GM21737 (cell line): Measurements from ENCODE around the gene ADAT1.
"Not testable (repeated sequence)": the region's sequence is repeated elsewhere in the genome, so short reads cannot be mapped to it uniquely, and the experiment has no call there.

Experiments used
- ATAC-seq: cut with Tn5 transposase; IDR thresholded peaks from one replicate; pipeline ENCODE4 v1.9.1; 2021; ENCODE audit warnings: mild to moderate bottlenecking, moderate library complexity; ENCODE audit not compliant: unreplicated experiment

Gene ADAT1

DNA sequence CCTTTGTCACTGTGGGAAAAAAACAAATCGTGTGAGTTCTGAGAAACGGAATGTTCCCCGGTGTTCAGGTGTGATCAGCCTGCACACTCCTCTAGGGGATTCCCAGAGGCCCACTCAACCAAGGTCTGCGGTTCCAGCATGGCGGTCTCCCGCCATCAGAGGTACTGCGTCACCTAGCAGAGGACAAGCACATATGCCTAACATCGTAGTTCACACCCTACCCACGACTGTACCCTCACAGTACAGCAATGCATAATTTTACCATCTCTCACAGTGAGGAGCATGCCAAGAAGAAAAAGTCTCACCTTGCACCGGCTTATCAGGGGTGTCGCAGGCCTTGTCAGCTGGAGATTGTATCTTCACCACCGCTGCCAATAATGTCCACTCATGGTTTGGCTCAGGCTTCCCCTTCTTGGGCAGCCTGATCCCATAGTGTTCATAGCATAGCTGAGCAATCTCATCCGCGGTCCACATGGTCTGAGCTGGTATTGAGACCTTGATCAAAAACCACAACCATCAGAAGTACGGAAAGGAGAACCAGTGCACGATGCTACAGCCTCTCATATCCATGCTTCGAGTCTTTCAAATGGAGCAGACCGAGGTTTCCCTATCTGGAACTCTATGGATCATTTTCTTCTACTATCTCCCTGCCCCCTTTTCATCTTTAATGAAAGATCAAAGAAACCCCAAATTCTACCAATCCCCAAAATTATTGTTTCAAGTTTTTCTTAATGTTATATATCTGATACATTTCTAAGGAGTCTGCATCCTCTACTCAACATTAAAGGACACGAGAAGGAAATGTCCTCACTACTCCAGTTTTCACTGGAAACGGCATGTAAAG, 2.5 kb downstream of the ADAT1 start:
- no peak for ATAC-seq

DNA sequence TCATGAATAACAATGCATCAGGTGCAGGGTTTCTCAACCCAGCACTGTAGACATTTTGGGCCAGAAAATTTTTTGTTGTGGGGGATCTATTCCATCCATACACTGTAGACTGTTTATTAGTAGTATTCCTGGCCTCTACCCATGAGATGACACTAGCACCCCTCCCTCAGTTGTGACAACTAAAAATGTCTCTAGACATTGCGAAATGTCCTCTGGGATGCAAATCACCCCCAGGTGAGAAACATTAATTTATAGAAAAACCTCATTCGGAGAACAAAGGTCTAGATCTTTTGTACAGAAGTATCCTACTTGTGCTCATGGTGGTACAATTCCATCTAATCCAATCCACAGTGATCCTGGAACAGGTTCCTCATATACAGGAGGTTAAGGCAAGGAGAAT, 4.3 kb downstream of the ADAT1 start:
- ATAC-seq, result no peak

DNA sequence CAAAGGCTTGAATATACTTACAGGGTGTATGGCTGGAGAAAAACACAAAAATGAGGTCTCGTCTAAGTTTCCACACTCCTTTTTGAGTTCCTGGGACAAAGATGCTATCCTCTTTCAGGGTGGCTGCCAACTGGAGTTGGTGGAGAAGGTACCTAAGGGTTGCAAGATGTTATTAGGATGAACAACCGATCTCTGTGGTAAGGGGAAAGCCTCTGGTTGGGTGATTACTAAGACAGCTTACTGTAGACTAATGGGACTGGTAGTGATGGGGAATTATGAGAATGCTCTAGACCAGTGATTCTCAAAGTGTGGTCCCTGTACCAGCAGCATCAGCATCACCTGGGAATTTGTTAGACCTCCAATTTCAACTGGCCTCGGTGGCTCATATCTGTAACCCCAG, 6.0 kb downstream of the ADAT1 start:
- ATAC-seq, result no peak

DNA sequence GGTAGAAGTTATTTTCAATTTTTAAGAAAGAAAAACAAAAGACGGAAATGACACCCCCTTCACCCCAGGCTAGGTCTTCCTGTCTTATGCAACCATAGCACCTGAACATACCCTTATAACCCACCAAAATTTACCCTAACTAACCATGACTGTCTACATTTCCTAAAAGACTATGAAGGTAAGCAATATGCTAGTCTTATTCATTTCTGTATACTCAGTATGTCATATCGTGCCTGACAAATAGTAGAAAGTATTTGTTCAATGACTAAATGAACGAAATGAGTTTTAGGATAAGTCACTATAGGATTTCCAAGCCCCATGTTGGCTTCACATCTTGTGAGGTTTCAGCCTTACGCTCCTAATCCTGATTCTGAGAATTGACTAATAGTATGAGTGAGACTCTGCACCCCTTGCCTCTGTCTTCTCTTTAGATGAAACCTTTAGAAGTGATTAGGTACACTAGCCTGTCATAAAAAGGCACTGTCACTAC, 6.5 kb downstream of the ADAT1 start:
- ATAC-seq, result no peak

DNA sequence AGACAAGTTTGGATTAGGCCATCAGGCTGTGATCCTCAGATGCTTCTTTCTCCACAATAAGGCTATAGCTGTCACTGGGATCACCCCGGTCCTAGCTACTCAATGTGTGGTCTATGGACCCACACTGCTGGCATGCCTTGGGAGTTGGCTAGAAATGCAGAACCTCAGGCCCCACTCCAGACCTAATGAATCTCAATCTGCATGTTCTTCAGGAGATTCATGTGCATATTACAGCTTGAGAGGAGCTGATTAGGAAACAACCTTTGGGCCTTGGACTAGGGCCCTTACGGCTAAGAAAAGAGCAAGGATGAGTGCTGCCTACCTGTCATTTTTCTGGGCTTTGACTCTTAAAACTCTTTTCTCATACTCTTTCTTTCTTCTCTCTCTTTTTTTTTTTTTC, 7.5 kb downstream of the ADAT1 start:
- ATAC-seq, result no peak

DNA sequence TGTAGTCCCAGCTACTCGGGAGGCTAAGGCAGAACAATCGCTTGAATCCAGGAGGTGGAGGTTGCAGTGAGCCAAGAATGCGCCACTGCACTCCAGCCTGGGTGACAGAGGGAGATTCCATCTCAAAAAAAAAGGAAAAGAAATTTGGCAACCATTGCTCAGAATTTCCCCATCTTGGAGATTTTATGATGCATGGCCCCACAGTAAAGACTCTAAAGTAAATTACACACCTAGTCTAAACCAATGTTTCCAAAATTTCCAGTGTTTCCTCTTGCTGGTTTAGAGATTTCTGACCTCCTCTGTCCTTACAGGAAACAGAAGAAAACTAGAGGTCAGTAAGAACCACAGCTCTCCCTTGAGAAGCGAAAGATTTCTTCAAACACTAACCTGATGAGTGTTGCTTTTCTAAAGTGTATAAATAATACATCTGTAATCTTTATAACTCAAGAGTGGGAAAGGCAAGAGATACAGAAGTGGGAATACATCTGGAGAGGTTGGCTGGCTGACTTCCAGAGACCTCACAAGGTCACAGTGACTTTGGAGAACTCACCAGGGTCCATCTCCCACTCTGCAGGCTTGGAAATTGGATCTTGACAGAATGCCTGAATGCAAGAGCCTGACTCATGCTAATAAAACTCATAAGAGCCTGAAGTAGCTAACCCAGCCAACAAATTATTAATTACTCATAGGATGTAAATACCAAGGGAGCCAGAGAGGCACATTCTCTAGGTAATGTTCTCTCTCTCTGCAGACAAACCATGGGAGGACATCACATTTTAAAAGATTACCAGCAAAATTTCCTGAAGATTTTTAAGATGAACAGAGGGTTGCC, 8.8 kb downstream of the ADAT1 start:
- no peak for ATAC-seq

DNA sequence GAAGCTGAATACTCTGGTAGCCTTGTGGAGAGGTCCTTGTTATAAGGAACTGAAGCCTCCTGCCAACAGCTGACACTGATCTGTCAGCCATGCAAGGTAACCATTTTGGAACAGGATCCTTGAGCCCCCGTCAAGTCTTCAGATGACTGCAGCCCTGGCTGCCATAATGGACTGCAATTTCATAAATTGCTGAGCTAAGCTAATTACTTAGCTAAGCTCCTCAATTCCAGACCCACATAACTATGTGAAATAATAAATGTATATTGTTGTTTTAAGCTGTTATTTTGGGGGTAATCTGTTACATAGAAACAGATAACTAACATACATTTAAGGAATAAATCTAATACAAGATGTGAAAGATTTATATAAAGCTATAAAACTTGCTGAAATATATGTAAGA, 16.6 kb downstream of the ADAT1 start:
- ATAC-seq, result no peak

DNA sequence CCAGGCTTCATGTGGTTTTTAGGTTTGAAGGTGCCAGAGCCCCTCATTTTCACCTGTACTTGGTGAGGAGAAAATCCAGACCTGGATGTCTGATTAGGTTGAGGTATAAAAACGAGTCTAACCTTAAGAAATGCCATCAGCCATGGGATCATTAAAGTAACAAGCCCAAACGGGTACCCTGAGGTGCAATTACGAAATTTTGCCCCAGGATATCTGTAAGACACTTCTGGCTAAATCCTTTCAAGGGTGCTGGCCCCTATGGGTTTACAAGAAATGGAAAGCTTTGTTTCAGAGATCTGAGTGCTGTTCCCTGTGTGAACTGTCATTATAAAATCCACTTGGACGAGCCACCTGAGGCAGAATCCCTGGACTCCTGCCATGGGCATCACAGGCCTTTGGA, 19.8 kb downstream of the ADAT1 start:
- no peak for ATAC-seq

DNA sequence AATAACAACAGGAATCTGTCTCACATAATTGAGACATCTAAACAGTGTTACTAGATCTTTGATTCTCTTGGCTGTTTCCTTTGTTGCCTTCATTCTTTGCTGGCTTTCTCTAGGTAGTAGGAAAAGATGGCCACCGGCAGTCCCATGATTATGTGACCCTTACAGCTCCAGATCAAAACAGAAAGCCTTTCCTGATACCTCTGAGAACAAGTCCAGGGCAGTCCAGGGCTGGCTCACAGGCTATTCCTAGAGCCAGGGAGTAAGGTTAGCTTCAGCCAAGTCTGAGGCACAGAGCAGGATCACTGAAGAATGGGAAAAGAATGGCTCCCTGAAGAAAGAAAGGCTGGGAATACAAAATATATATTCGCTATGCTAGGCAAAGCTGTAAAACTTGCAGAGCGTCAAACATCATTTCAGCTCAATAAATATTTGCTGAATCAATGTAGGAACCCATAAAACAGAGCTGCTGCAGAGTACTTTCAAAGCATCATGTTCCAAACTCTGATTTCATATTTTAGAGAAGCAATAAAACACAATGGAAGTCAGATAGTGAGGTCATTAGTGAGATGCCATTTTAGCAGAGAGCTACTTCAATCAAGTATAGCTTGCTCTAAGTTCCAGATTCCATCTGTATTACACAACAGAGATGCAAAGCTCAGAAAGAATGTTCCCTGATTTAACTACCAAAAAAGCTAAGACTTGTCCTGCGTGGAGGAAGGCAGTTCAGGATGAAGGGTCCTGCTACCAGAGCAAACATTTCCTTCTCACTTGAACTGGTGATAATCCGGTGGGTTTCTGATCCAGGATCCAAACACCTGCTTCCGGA, 23.4 kb downstream of the ADAT1 start:
- no peak for ATAC-seq

DNA sequence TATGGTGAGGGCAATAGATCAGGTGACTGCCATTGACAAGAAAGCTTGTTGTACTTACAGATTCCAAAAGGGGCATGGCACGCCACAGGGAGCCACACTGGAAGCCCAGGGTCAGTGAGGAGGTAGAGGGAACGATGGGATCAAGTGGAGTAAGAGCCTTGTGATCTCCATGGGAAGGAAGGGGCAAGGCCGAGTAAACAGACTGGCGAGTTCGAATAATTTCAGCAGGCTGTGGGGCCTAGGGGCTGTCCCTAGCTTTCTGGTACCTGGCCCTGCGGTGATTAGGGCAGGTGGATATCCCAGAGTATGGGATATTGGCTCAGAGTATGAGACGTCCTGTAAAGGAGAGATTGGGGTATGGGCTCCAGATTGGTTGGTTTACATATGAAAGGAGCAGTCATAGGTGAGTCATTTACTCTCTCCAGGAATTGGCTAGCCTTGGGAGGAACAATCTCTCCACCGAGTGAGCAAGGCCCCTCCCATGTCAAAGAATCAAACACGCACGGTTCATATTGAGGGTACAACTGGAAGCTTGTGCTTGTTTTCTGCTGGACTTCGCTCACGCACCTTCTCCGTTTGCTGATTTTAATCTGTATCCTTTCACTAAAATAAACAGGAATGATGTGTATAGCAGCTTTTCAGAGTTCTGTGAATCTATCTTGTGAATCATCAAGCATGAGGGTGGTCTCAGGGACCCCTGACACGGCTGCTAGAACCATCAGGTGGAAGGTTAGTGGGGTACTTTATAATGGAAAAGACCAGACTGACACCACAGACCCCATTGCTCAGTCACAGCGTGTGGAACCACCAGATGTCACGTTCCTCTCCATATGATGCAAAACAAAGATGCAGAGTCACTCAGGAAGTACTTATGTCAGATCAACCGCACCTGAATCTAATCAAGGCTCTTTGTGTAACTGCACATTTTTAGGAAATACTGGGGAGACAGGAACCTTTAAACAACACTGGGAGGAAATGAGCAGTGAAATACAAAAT, 29.0 kb downstream of the ADAT1 start:
- ATAC-seq, result no peak

DNA sequence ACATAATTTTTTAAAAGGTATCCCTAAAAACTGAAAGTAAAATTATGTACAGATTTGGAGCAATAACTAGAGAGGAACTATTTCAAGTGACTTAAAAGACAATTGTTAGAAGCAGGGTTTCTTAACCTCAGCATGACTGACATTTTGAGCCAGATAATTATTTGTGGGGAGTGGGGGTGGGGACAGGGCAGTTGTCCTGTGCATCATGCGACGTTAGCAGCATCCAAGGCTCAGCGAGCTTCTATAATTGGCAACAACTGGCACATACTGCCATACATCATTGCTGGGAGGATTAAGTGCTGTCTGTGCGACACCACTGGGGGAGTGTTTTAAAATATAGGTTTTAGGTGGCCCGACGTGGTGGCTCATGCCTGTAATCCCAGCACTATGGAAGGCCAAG, 29.8 kb downstream of the ADAT1 start:
- ATAC-seq, result no peak

DNA sequence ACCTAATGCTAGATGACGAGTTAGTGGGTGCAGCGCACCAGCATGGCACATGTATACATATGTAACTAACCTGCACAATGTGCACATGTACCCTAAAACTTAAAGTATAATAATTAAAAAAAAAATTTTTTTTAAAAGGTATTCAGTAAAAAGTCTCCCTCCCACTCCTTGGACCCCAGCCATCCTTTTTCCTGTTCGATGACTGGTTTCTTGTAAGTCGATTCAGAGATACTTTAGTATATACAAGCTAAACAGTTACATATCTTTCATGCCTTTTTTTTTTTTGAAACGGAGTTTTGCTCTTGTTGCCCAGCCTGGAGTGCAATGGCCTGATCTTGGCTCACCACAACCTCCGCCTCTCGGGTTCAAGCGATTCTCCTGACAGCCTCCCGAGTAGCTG, 31.2 kb downstream of the ADAT1 start:
- not testable (repeated sequence) for ATAC-seq

DNA sequence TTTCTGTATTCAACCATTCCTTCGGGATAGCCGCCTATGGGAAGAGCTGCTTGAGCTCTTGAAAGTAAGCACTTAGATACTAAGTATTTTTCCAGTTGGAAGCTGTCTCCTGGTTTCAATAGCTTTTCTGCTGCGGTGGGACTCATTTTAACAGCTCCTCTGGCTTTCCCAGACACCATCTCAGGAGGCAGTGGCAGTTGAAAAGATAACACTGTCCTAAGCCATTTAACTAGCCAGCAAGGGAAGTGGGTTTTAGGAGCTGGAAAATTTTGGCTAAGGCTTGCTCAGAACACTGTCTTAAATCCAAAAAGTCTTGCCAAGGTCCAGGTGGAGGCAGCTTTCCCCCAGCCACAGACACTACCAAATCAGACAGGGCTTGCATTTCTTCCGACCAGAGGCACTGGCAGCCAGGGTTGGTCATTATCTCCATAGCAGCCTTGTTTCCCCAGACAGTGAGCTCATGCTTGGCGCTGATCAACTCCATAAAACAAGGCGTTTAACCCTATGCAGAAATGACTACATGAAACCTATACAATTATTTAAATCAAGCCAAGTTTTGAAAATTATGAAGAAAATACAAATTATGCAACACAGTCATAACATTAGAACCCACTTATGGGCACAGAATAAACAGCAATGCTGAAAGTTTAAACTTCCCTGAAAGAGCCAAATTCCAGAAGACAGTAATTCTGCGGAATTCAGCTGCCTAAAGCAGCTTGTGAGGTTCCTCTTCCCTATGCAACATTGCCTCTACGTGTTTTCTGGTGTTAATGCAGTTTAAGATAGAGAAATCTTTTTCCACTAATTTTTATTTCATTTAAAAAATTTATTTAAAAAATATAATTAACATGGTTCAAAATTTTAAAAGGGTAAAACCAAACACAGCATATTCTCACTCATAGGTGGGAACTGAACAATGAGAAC, 31.9 kb downstream of the ADAT1 start:
- no peak for ATAC-seq

DNA sequence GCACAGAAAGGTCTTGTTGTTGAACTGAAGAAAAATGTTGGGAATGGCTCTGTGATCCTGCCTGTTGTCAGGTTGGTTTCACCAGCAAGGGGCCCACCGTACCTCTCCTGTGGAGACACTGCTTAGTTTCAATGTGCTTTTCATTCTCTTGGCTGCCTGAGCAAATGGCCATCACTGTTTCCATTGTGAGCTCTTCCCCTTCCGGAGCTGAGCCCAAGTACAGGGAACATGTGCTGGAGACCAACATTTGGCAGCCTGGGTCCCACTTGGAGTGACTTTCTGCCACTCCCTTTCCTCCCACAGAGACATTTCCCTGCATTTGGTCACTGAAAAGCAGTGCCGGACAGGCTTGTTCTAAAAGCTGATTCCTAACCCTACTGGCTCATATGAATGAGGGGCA, 33.8 kb downstream of the ADAT1 start:
- no peak for ATAC-seq

DNA sequence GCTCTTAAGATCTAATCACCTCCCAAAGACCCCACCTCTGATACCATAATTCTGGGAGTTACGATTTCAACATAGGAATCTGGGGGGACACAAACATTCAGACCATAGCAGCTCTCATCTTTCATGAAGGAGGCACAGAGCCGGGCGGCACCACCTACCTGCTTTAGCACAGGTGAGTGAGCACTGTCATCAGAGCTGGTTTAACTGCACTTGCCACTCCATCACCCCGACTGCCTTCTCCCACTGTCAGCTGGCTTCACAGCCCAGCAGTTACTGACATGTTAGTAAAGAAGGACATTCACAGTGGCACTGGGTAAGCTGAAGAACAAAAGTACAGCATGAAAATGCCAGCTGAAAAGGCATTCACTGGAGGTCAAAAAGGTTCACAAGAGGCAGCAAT, 34.4 kb downstream of the ADAT1 start:
- no peak for ATAC-seq

DNA sequence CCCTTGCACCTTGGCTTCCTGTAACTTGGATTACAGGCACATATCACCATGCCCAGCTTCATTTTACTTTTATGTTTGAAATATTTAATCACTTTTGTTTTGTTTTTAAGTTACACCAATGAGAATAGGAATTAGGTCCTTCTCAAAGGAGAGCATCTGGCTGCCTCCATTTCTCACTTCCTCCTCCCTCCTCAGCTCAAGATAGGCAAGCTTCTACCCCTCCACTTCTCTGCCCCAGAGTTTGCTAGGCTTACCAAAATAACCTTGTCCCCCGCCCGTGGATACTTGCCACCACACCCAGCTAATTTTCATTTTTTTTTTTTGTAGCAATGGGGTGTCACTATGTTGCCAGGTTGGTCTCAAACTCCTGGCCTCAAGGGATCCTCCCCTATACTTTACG, 39.0 kb downstream of the ADAT1 start:
- no peak for ATAC-seq

DNA sequence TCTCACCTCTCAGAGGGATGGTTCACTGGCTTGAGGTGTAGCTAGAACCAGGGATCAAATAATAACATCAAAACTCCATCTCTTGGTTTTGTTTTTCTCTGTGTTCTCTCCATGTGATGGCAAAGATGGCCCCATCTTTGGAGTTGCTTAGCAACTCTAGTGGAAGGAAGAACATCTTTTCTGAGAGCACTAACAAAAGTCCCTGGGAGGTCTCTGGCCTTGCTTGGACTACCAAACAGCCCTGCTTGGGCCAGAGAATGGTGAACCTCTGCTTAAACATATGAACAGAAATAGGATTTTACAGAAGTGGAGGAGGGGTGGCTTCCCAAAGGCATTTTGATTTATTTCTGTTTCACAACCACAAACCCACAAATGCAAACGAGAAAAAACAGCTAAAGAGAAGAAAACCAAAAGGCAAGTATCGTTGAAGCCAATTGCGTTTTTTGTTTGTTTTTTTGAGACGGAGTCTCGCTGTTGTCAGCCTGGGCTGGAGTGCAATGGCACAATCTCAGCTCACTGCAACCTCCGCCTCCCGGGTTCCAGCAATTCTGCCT, 43.7 kb downstream of the ADAT1 start:
- ATAC-seq, result no peak

DNA sequence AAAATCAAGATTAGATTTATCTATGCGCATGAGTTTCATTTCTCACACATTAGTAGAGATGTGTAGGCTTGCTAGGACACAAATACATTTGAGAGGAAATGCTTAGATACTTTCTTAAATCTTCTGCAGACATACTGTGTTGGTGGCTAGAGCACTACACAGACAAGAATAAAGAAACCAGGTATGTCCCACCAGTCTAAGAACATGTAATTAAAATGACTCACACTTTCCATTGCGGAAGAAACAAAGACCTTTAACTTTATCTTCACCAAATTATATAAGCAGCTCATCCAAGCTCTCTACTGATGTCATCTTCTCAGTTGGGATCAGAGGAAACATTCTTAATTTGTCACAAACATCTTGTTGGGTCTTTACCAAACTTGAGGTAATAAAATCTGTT, 44.4 kb downstream of the ADAT1 start:
- no peak for ATAC-seq

DNA sequence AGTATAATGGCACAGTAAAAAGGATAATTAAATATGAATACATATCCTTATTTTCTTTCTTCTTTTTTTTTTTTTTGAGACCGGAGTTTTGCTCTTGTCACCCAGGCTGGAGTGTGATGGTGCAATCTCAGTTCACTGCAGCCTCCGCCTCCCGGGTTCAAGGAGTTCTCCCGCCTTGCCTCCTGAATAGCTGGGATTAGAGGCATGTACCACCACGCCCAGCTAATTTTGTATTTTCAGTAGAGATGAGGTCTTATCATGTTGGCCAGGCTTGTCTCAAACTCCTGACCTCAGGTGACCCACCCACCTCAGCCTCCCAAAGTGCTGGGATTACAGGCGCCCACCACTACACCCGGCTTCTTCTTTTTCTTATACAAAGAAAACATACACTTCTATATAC, 44.9 kb downstream of the ADAT1 start:
- ATAC-seq, result no peak
